Activated CD8-positive, alpha-beta T cell treated with anti-CD3 and anti-CD28 coated beads for 36 hours (primary cell): ENCODE data around the gene DCAF4. TPM values are rescaled to one million over a fixed set of nuclear protein-coding genes. Genes with fewer than 3 reads are reported as not detected.

Source experiments
- ATAC-seq: fragments of 200-7000 bp; cut with Tn5 transposase; one replicate; pipeline ENCODE4 v1.10.0; 2021; ENCODE audit warnings: mild to moderate bottlenecking, moderate library complexity
- CTCF ChIA-PET: fragments of 350-600 bp; sonication (Branson Sonifier 250); formaldehyde crosslinking; loops from one replicate; lab custom pipeline; 2021; ENCODE audit warnings: antibody characterized with exemption; lab: Charles Lee
- POLR2A ChIA-PET: fragments of 350-600 bp; sonication (Branson Sonifier 250); formaldehyde crosslinking; loops from one replicate; lab custom pipeline; 2021; ENCODE audit warnings: antibody characterized with exemption; lab: Charles Lee
- DNase-seq: peaks from one replicate; pipeline ENCODE4 v3.0.0-alpha.2; 2020
- H3K27ac Mint-ChIP-seq: one replicate; pipeline ENCODE4 v1.8.0; 2021; ENCODE audit warnings: mild to moderate bottlenecking, mixed read lengths
- H3K27me3 Mint-ChIP-seq: one replicate; pipeline ENCODE4 v1.8.0; 2021; ENCODE audit warnings: mixed read lengths
- H3K36me3 Mint-ChIP-seq: one replicate; pipeline ENCODE4 v1.8.0; 2021; ENCODE audit warnings: low read depth, mixed read lengths
- H3K4me1 Mint-ChIP-seq: one replicate; pipeline ENCODE4 v1.8.0; 2021; ENCODE audit warnings: low read depth, mixed read lengths
- H3K4me3 Mint-ChIP-seq: one replicate; pipeline ENCODE4 v1.8.0; 2021; ENCODE audit warnings: mild to moderate bottlenecking, moderate library complexity, mixed read lengths
- H3K9me3 Mint-ChIP-seq: one replicate; pipeline ENCODE4 v1.8.0; 2021; ENCODE audit warnings: mixed read lengths
- CTCF ChIP-seq: fragments of 200-600 bp; IDR thresholded peaks from one replicate; pipeline ENCODE4 v1.8.0; 2022; ENCODE audit warnings: antibody characterized with exemption, mild to moderate bottlenecking
- intact Hi-C: fragments of 100-400 bp; cut with micrococcal nuclease; formaldehyde crosslinking; loops from one replicate; pipeline ENCODE4 v1.10.0; 2022
- total RNA-seq, 2 experiments: library from RNA; stranded (reverse); gene quantifications; one replicate each; pipeline ENCODE4 v1.2.3, GENCODE V29; 2021

Gene DCAF4
- total RNA-seq, 2 experiments from 2014 or later, result 17.9 to 19.4 TPM

GRCh38 chr14:72901361-72901760 lies 24.9 kb upstream of the DCAF4 start:
- Mint-ChIP-seq H3K9me3 (no peaks in the 10 kb centered on the region), H3K4me3 (no peak overlapping the region), H3K27me3 (peaks cover 17% of the 10 kb centered on the region), H3K27ac (no peak overlapping the region), H3K4me1 (no peaks in the 10 kb centered on the region), H3K36me3 (no peaks in the 10 kb centered on the region)
- intact Hi-C loops, result loop anchor here (10.0 kb wide), 1 partner anchor 187 kb away; no protein-coding TSS in a partner anchor
- no peak for TF ChIP-seq CTCF
- DNase-seq, result no peak
- POLR2A ChIA-PET, result no interaction called here
- ATAC-seq, result no peak
- CTCF ChIA-PET, result no interaction called here

GRCh38 chr14:72902801-72903530 lies 23.3 kb upstream of the DCAF4 start:
- Mint-ChIP-seq H3K36me3 (no peaks in the 10 kb centered on the region), H3K4me3 (no peak overlapping the region), H3K4me1 (no peaks in the 10 kb centered on the region), H3K9me3 (no peaks in the 10 kb centered on the region), H3K27ac (no peak overlapping the region), H3K27me3 (peaks cover 13% of the 10 kb centered on the region)
- ChIA-PET CTCF (interaction anchor here (0.6 to 4.9 kb wide), 6 partner anchors 9 to 430 kb away, joined by 3 to 164 read pairs (median 8); partner anchors contain the start of gene DPF3), POLR2A (no interaction called here)
- no peak for TF ChIP-seq CTCF
- intact Hi-C loops, result loop anchor here (10.0 kb wide), 1 partner anchor 188 kb away; no protein-coding TSS in a partner anchor
- no peak for DNase-seq
- ATAC-seq, result no peak

GRCh38 chr14:72903716-72904115 lies 22.5 kb upstream of the DCAF4 start:
- H3K4me1 Mint-ChIP-seq, result no peaks in the 10 kb centered on the region
- intact Hi-C loops, result loop anchor here (10.0 kb wide), 1 partner anchor 189 kb away; no protein-coding TSS in a partner anchor
- CTCF ChIA-PET, result interaction anchor here (0.7 to 4.9 kb wide), 18 partner anchors 9 to 564 kb away, joined by 3 to 164 read pairs (median 4); partner anchors contain the start of gene DPF3
- TF ChIP-seq CTCF, result no peak
- no peaks in the 10 kb centered on the region for H3K9me3 Mint-ChIP-seq
- POLR2A ChIA-PET, result interaction anchor here (0.7 to 1.0 kb wide), 2 partner anchors 23 to 386 kb away, joined by 3 to 4 read pairs; no protein-coding TSS in a partner anchor
- no peak for ATAC-seq
- peaks cover 14% of the 10 kb centered on the region for H3K27me3 Mint-ChIP-seq
- no peaks in the 10 kb centered on the region for H3K36me3 Mint-ChIP-seq
- DNase-seq, result no peak
- H3K4me3 Mint-ChIP-seq, result no peak overlapping the region
- no peak overlapping the region for H3K27ac Mint-ChIP-seq

- no peak for TF ChIP-seq CTCF
- intact Hi-C loops, result loop anchor here (10.0 kb wide), 1 partner anchor 189 kb away; no protein-coding TSS in a partner anchor
- CTCF ChIA-PET, result interaction anchor here (0.5 to 4.9 kb wide), 25 partner anchors 10 to 564 kb away, joined by 3 to 164 read pairs (median 4); partner anchors contain the start of gene DPF3
- Mint-ChIP-seq H3K36me3 (no peaks in the 10 kb centered on the region), H3K9me3 (no peaks in the 10 kb centered on the region), H3K4me3 (no peak overlapping the region), H3K4me1 (no peaks in the 10 kb centered on the region), H3K27me3 (peaks cover 13% of the 10 kb centered on the region), H3K27ac (no peak overlapping the region)
- DNase-seq (no peak), ATAC-seq (no peak)
- POLR2A ChIA-PET, result interaction anchor here (0.7 to 1.0 kb wide), 2 partner anchors 23 to 387 kb away, joined by 3 to 4 read pairs; no protein-coding TSS in a partner anchor
These were observed 22.0 kb upstream of the DCAF4 start for GRCh38 chr14:72904218-72904617.
